Liver (tissue), 3 donors: Measurements from ENCODE around the gene FAM120B.

ENCODE experiments used
- CTCF ChIP-seq: fragments of 150-350 bp; IDR thresholded peaks from 2 replicates; pipeline ENCODE4 v1.5.1; 2017; ENCODE audit warnings: improper control_type of control experiment, low read depth, low read length; ENCODE audit not compliant: missing input control
- EGR1 ChIP-seq, 2 donors: IDR thresholded peaks; 2 replicates each; pipeline ENCODE4 v1.6.1; 2016 to 2018; ENCODE audit warnings: antibody characterized with exemption in 2 of 2, low read depth in 2 of 2
- HNF4G ChIP-seq: IDR thresholded peaks from 2 replicates; pipeline ENCODE4 v1.6.1; 2016; ENCODE audit warnings: antibody characterized with exemption
- SP1 ChIP-seq: IDR thresholded peaks from 2 replicates; pipeline ENCODE4 v1.6.1; 2018; ENCODE audit warnings: antibody characterized with exemption, mild to moderate bottlenecking
- TF ChIP-seq, protein P1 (sequence below): IDR thresholded peaks from 2 replicates; pipeline ENCODE4 v1.6.1; 2016; ENCODE audit warnings: antibody characterized with exemption
- TF ChIP-seq, protein P2 (sequence below): IDR thresholded peaks from 2 replicates; pipeline ENCODE4 v1.6.1; 2016; ENCODE audit warnings: antibody characterized with exemption
- donor health status: healthy.
- donor health status: healthy.

DNA sequence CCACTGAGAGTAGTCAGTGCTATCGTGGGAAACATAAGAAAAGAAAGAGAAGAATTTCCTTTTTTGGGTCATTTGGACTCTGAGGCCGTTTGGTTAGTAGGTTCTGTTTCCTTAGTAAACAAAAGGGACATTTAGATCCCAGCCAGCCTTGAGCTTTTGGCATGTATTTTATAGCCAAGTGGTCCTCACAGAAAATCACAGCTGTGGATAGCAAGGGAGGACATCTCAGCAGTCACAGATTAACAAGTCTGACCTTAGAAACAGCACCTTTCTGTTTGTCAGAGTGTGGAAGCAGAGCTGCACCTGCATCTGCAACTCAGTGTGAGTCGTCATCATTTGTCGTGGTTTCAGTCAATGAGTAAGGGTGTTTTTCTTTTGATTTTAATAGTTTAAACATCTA lies 40.5 kb downstream of the FAM120B start:
- TF ChIP-seq CTCF (no peak), SP1 (no peak), EGR1 (IDR thresholded peaks at IDR 0.05; ENCODE audit: low read depth in 2 of 2) (no peak), HNF4G (no peak)
- TF ChIP-seq, protein P1, sequence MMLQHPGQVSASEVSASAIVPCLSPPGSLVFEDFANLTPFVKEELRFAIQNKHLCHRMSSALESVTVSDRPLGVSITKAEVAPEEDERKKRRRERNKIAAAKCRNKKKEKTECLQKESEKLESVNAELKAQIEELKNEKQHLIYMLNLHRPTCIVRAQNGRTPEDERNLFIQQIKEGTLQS, result no peak
- TF ChIP-seq, protein P2, sequence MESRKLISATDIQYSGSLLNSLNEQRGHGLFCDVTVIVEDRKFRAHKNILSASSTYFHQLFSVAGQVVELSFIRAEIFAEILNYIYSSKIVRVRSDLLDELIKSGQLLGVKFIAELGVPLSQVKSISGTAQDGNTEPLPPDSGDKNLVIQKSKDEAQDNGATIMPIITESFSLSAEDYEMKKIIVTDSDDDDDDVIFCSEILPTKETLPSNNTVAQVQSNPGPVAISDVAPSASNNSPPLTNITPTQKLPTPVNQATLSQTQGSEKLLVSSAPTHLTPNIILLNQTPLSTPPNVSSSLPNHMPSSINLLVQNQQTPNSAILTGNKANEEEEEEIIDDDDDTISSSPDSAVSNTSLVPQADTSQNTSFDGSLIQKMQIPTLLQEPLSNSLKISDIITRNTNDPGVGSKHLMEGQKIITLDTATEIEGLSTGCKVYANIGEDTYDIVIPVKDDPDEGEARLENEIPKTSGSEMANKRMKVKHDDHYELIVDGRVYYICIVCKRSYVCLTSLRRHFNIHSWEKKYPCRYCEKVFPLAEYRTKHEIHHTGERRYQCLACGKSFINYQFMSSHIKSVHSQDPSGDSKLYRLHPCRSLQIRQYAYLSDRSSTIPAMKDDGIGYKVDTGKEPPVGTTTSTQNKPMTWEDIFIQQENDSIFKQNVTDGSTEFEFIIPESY, result no peak
